H1 (cell line): ENCODE measurements around the gene MTPN.

Source experiments
- CTCF ChIP-seq, 3 experiments: IDR thresholded peaks; 1 replicate in 2 of 3; 2 replicates in 1 of 3; pipeline versions ENCODE4 v1.5.1 to v1.6.1; 2011; ENCODE audit warnings: low read length in 3 of 3, mild to moderate bottlenecking in 3 of 3, inconsistent platforms in 2 of 3, low read depth in 1 of 3, moderate library complexity in 1 of 3; ENCODE audit not compliant: insufficient read depth in 1 of 3; ENCODE audit errors: control extremely low read depth in 1 of 3
- GABPA ChIP-seq: IDR thresholded peaks from 2 replicates; pipeline ENCODE4 v1.6.1; 2011; ENCODE audit warnings: mild to moderate bottlenecking, low read length, moderate library complexity, borderline replicate concordance; ENCODE audit not compliant: insufficient read depth
- HDAC2 ChIP-seq, 2 experiments: fragments of 300-600 bp in 1 of 2; sonication (generic) in 1 of 2; IDR thresholded peaks; 2 replicates each; pipeline ENCODE4 v1.6.1; 2011 to 2012; ENCODE audit warnings: low read depth in 2 of 2, low read length in 2 of 2, mild to moderate bottlenecking in 2 of 2, moderate library complexity in 2 of 2, borderline replicate concordance in 1 of 2, inconsistent platforms in 1 of 2
- HDAC6 ChIP-seq: IDR thresholded peaks from one replicate; pipeline ENCODE4 v1.7.1; 2012; ENCODE audit warnings: low read depth, mild to moderate bottlenecking, inconsistent platforms, low read length, moderate library complexity
- YY1 ChIP-seq: IDR thresholded peaks from 2 replicates; pipeline ENCODE4 v1.6.1; 2011; ENCODE audit warnings: low read depth, mild to moderate bottlenecking, low read length
- TF ChIP-seq, protein P1 (sequence below): IDR thresholded peaks from 2 replicates; pipeline ENCODE4 v1.6.1; 2012; ENCODE audit warnings: low read length, inconsistent platforms
- TF ChIP-seq, protein P2 (sequence below): IDR thresholded peaks from 2 replicates; pipeline ENCODE4 v1.6.1; 2011; ENCODE audit warnings: low read length, improper control_type of control experiment

GRCh38 chr7:135971366-135971725 is 5.8 kb downstream of the MTPN start:
- TF ChIP-seq CTCF (IDR thresholded peaks at IDR 0.05; ENCODE audit: control extremely low read depth in 1 of 3, insufficient read depth in 1 of 3, low read depth in 1 of 3, low read length in 3 of 3) = no peak
- TF ChIP-seq, protein P1, sequence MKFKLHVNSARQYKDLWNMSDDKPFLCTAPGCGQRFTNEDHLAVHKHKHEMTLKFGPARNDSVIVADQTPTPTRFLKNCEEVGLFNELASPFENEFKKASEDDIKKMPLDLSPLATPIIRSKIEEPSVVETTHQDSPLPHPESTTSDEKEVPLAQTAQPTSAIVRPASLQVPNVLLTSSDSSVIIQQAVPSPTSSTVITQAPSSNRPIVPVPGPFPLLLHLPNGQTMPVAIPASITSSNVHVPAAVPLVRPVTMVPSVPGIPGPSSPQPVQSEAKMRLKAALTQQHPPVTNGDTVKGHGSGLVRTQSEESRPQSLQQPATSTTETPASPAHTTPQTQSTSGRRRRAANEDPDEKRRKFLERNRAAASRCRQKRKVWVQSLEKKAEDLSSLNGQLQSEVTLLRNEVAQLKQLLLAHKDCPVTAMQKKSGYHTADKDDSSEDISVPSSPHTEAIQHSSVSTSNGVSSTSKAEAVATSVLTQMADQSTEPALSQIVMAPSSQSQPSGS = no peak
- TF ChIP-seq HDAC6 = no peak
- TF ChIP-seq GABPA = no peak
- TF ChIP-seq HDAC2 (IDR thresholded peaks at IDR 0.05; ENCODE audit: borderline replicate concordance in 1 of 2, low read depth in 2 of 2, low read length in 2 of 2) = no peak
- no peak for TF ChIP-seq YY1
- TF ChIP-seq, protein P2, sequence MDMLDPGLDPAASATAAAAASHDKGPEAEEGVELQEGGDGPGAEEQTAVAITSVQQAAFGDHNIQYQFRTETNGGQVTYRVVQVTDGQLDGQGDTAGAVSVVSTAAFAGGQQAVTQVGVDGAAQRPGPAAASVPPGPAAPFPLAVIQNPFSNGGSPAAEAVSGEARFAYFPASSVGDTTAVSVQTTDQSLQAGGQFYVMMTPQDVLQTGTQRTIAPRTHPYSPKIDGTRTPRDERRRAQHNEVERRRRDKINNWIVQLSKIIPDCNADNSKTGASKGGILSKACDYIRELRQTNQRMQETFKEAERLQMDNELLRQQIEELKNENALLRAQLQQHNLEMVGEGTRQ = no peak
